CD14-positive monocyte (primary cell): Measurements from ENCODE around the gene SEMA3G. TPM values are rescaled to one million over a fixed set of nuclear protein-coding genes. Genes with fewer than 3 reads are reported as not detected.
A peak's percentile ranks its signal among the peaks of the same experiment; 100 is the strongest.

Experiments
- DNase-seq, 3 donors: peaks; one replicate each; pipeline ENCODE4 v3.0.0-alpha.2; 2011 to 2022
- H2AFZ ChIP-seq: 2 replicates; pipeline ENCODE4 v1.6.0; 2012; ENCODE audit warnings: mild to moderate bottlenecking, low read depth, low read length, inconsistent platforms; ENCODE audit not compliant: insufficient read depth, poor library complexity, severe bottlenecking
- H3K27ac ChIP-seq, 2 donors: 1 replicate in 1 of 2; 2 replicates in 1 of 2; pipeline ENCODE4 v1.5.1; 2012 to 2013; ENCODE audit warnings: low read length in 2 of 2, control low read depth in 1 of 2, inconsistent platforms in 1 of 2, low read depth in 1 of 2, mild to moderate bottlenecking in 1 of 2
- H3K27me3 ChIP-seq, 2 donors: one replicate each; pipeline versions ENCODE4 v1.6.0 to v1.6.1; 2011 to 2013; ENCODE audit warnings: low read length in 2 of 2; ENCODE audit not compliant: control insufficient read depth in 2 of 2, insufficient read depth in 2 of 2
- H3K36me3 ChIP-seq, 2 donors: replicated peaks in 1 of 2; 1 replicate in 1 of 2; 2 replicates in 1 of 2; pipeline versions ENCODE4 v1.5.1 to v1.6.1; 2012 to 2013; ENCODE audit warnings: low read length in 2 of 2, control low read depth in 1 of 2, inconsistent platforms in 1 of 2, mild to moderate bottlenecking in 1 of 2; ENCODE audit not compliant: insufficient read depth in 2 of 2, control insufficient read depth in 1 of 2
- H3K4me1 ChIP-seq, 2 donors: 1 replicate in 1 of 2; 2 replicates in 1 of 2; pipeline versions ENCODE4 v1.5.1 to v1.6.1; 2012 to 2013; ENCODE audit warnings: low read length in 2 of 2, control low read depth in 1 of 2, inconsistent platforms in 1 of 2, mild to moderate bottlenecking in 1 of 2, moderate library complexity in 1 of 2; ENCODE audit not compliant: insufficient read depth in 2 of 2, control insufficient read depth in 1 of 2
- H3K4me2 ChIP-seq: replicated peaks from 2 replicates; pipeline ENCODE3; 2012; ENCODE audit warnings: low read length, moderate library complexity, mild to moderate bottlenecking; ENCODE audit not compliant: poor library complexity, severe bottlenecking; ENCODE audit errors: extremely low read depth
- H3K4me3 ChIP-seq, 3 experiments: fragments of 200-600 bp in 1 of 3; sonication (generic) in 1 of 3; replicated peaks in 1 of 3; 1 replicate in 2 of 3; 2 replicates in 1 of 3; pipeline ENCODE4 v1.5.1; 2011 to 2013; ENCODE audit warnings: low read length in 3 of 3, mild to moderate bottlenecking in 3 of 3, control low read depth in 2 of 3, low read depth in 2 of 3, inconsistent platforms in 1 of 3, moderate library complexity in 1 of 3
- H3K79me2 ChIP-seq: 2 replicates; pipeline ENCODE4 v1.6.0; 2012; ENCODE audit warnings: mild to moderate bottlenecking, control low read depth, inconsistent platforms, low read length, moderate library complexity; ENCODE audit not compliant: insufficient read depth
- H3K9ac ChIP-seq: 2 replicates; pipeline ENCODE4 v1.6.0; 2017; ENCODE audit warnings: low read length, mild to moderate bottlenecking; ENCODE audit not compliant: insufficient read depth, poor library complexity, severe bottlenecking
- H3K9me3 ChIP-seq, 2 donors: replicated peaks in 1 of 2; 1 replicate in 1 of 2; 2 replicates in 1 of 2; pipeline versions ENCODE4 v1.5.1 to v1.6.1; 2012 to 2013; ENCODE audit warnings: low read length in 2 of 2, control low read depth in 1 of 2; ENCODE audit not compliant: control insufficient read depth in 1 of 2, insufficient read depth in 1 of 2
- H4K20me1 ChIP-seq: 2 replicates; pipeline ENCODE4 v1.6.0; 2012; ENCODE audit warnings: mild to moderate bottlenecking, low read length, control low read depth, moderate library complexity; ENCODE audit not compliant: insufficient read depth
- H3K27ac Mint-ChIP-seq, 7 donors: one replicate each; pipeline ENCODE4 v1.8.0; 2020; ENCODE audit warnings: mild to moderate bottlenecking in 7 of 7, mixed read lengths in 7 of 7, moderate library complexity in 6 of 7, inconsistent platforms in 2 of 7
- H3K27me3 Mint-ChIP-seq, 3 donors: one replicate each; pipeline ENCODE4 v1.8.0; 2021 to 2022; ENCODE audit warnings: low read depth in 3 of 3, mild to moderate bottlenecking in 3 of 3, mixed read lengths in 3 of 3, moderate library complexity in 3 of 3, inconsistent platforms in 1 of 3
- H3K36me3 Mint-ChIP-seq, 2 donors: one replicate each; pipeline ENCODE4 v1.8.0; 2020; ENCODE audit warnings: mixed read lengths in 2 of 2, inconsistent platforms in 1 of 2, mild to moderate bottlenecking in 1 of 2
- H3K4me1 Mint-ChIP-seq: one replicate; pipeline ENCODE4 v1.8.0; 2020; ENCODE audit warnings: mild to moderate bottlenecking, mixed read lengths
- H3K4me3 Mint-ChIP-seq, 2 donors: one replicate each; pipeline ENCODE4 v1.8.0; 2020; ENCODE audit warnings: mild to moderate bottlenecking in 2 of 2, mixed read lengths in 2 of 2, moderate library complexity in 1 of 2
- H3K9me3 Mint-ChIP-seq, 7 donors: one replicate each; pipeline ENCODE4 v1.8.0; 2020 to 2022; ENCODE audit warnings: mixed read lengths in 7 of 7, mild to moderate bottlenecking in 6 of 7, moderate library complexity in 6 of 7, inconsistent platforms in 2 of 7
- WGBS: methylation state at CpG from one replicate; pipeline ENCODE4 v1.1.5; 2013; ENCODE audit warnings: missing lambda C conversion rate; ENCODE audit not compliant: insufficient coverage; 5-methylcytosine and 5-hydroxymethylcytosine counted together
- intact Hi-C, 2 donors: fragments of 100-400 bp; cut with micrococcal nuclease; formaldehyde crosslinking; loops; one replicate each; pipeline versions ENCODE4 v1.15.0 to v1.15.1; 2023
- polyA plus RNA-seq, 3 donors: library from polyadenylated mRNA; depleted of rRNA in 1 of 3; unstranded in 2 of 3; stranded (reverse) in 1 of 3; fragments of 300-500 nt in 2 of 3; fragments of >200 nt in 1 of 3; fragmentation: Illumina TruSeq in 2 of 3; gene quantifications; 1 replicate in 2 of 3; 2 replicates in 1 of 3; pipeline ENCODE4 v1.2.3, GENCODE V29; 2012 to 2021
- TF ChIP-seq, protein P1 (sequence below): fragments of 200-600 bp; IDR thresholded peaks from one replicate; pipeline ENCODE4 v1.8.0; 2022; ENCODE audit warnings: antibody characterized with exemption, mild to moderate bottlenecking

Gene SEMA3G
- polyA plus RNA-seq, 3 donors = 0.03 TPM; not detected in 2

DNA sequence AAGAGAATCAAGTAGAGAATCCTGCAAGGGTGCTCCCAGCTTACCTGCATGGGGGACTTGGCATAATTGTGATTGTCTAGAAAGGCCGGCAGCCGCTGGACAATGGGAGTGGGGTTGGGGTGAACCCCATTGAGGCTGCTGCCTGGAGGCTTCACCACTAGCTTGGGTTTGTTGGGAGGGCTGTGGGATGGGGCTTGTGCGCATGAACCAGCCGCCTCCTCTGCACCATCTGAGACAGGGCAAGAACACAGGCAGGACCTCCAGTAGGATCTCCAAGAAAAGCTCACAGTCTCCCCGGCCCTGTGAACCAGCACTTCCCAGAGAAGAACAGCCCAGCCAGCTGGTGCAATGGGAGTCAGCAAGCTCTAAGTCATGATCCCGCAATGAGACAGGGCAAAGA lies 39.8 kb downstream of the SEMA3G start:
- peaks cover 14% of the 10 kb centered on the region for H3K4me1 Mint-ChIP-seq
- H3K27ac Mint-ChIP-seq = no peak overlapping the region
- H3K27me3 Mint-ChIP-seq = no peaks in the 10 kb centered on the region
- Histone ChIP-seq H2AFZ (no peak overlapping the region), H4K20me1 (peaks cover 9% of the 10 kb centered on the region), H3K9ac (no peak overlapping the region), H3K27me3 (no peaks in the 10 kb centered on the region), H3K4me3 (no peak overlapping the region), H3K36me3 (peaks cover 80 to 82% of the 10 kb centered on the region in 2 donors), H3K4me1 (peaks cover 11 to 15% of the 10 kb centered on the region in 2 donors), H3K79me2 (peaks cover 27% of the 10 kb centered on the region), H3K27ac (no peak overlapping the region), H3K9me3 (no peaks in the 10 kb centered on the region), H3K4me2 (no peak overlapping the region)
- TF ChIP-seq, protein P1, sequence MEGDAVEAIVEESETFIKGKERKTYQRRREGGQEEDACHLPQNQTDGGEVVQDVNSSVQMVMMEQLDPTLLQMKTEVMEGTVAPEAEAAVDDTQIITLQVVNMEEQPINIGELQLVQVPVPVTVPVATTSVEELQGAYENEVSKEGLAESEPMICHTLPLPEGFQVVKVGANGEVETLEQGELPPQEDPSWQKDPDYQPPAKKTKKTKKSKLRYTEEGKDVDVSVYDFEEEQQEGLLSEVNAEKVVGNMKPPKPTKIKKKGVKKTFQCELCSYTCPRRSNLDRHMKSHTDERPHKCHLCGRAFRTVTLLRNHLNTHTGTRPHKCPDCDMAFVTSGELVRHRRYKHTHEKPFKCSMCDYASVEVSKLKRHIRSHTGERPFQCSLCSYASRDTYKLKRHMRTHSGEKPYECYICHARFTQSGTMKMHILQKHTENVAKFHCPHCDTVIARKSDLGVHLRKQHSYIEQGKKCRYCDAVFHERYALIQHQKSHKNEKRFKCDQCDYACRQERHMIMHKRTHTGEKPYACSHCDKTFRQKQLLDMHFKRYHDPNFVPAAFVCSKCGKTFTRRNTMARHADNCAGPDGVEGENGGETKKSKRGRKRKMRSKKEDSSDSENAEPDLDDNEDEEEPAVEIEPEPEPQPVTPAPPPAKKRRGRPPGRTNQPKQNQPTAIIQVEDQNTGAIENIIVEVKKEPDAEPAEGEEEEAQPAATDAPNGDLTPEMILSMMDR = no peak
- peaks cover 81 to 83% of the 10 kb centered on the region in 2 donors for H3K36me3 Mint-ChIP-seq
- 96% methylated on average over 5 of the region's 6 CpGs for WGBS
- DNase-seq = no peak
- H3K4me3 Mint-ChIP-seq = no peak overlapping the region
- no peaks in the 10 kb centered on the region for H3K9me3 Mint-ChIP-seq
- intact Hi-C loops = loop anchor here in 1 of 2 donors (10.0 kb wide), 1 partner anchor 120 kb away; the partner anchor contains the start of gene GLYCTK

DNA sequence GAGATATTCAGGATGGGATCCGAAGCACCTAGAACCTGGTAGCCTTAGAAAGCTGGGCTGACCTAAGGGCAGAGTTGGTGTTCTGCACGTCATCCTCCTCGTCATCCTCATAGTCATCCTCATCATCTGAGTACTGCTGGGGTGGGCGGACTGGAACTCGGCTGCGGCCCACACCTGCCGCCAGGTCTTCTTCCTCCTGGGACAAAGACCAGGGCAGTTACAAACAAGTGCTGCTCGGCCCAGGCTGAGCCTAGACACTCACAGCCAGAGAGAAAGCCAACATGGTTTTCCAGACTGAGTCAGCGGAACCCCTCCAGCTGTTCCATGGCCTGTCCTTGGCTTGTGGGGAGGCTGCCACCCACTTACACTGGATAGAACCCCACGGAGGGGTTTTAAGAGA lies 40.5 kb downstream of the SEMA3G start:
- Histone ChIP-seq H3K79me2 (peaks cover 23% of the 10 kb centered on the region), H2AFZ (no peak overlapping the region), H3K4me3 (no peak overlapping the region), H3K4me2 (no peak overlapping the region), H3K36me3 (peaks cover 85 to 89% of the 10 kb centered on the region in 2 donors), H3K9me3 (no peaks in the 10 kb centered on the region), H4K20me1 (peaks cover 9% of the 10 kb centered on the region), H3K27me3 (no peaks in the 10 kb centered on the region), H3K27ac (no peak overlapping the region), H3K4me1 (peaks cover 10 to 13% of the 10 kb centered on the region in 2 donors), H3K9ac (no peak overlapping the region)
- intact Hi-C loops = loop anchor here in 1 of 2 donors (10.0 kb wide), 1 partner anchor 120 kb away; the partner anchor contains the start of gene GLYCTK
- Mint-ChIP-seq H3K27me3 (no peaks in the 10 kb centered on the region), H3K36me3 (peaks cover 82 to 87% of the 10 kb centered on the region in 2 donors), H3K4me1 (peaks cover 14% of the 10 kb centered on the region), H3K4me3 (no peak overlapping the region), H3K27ac (peak overlapping the region in 2 of 7 donors; percentile 6 to 45), H3K9me3 (no peaks in the 10 kb centered on the region)
- no peak for DNase-seq
- 98% methylated on average over 9 of the region's 10 CpGs for WGBS
- TF ChIP-seq, protein P1 = no peak
